GM23338 (cell line): ENCODE measurements around the gene TFAP2E. TPM values are rescaled to one million over a fixed set of nuclear protein-coding genes. Genes with fewer than 3 reads are reported as not detected.

Source experiments
- ATAC-seq: fragments of 200-7000 bp; cut with Tn5 transposase; 3 replicates; pipeline ENCODE4 v1.9.1; 2020
- DNase-seq: peaks from one replicate; pipeline ENCODE4 v3.0.0-alpha.2; 2015; ENCODE audit warnings: low spot score
- H2AFZ ChIP-seq: fragments of 200-600 bp; sonication (generic); 2 replicates; pipeline ENCODE4 v1.8.0; 2016; ENCODE audit warnings: antibody characterized with exemption, mild to moderate bottlenecking, moderate library complexity
- H3F3A ChIP-seq: fragments of 200-600 bp; sonication (generic); replicated peaks from 2 replicates; pipeline ENCODE4 v1.8.0; 2017; ENCODE audit warnings: antibody characterized with exemption, mixed run types, low read depth
- H3K27ac ChIP-seq: fragments of 200-600 bp; sonication (generic); 2 replicates; pipeline ENCODE4 v1.6.1; 2016; ENCODE audit warnings: low read depth
- H3K27me3 ChIP-seq: fragments of 200-600 bp; sonication (generic); 2 replicates; pipeline ENCODE4 v1.8.0; 2016; ENCODE audit warnings: mild to moderate bottlenecking, mixed run types, moderate library complexity; ENCODE audit not compliant: insufficient read depth
- H3K36me3 ChIP-seq: fragments of 200-600 bp; sonication (generic); 2 replicates; pipeline ENCODE4 v1.8.0; 2016; ENCODE audit warnings: mild to moderate bottlenecking; ENCODE audit not compliant: insufficient read depth
- H3K4me1 ChIP-seq: fragments of 200-600 bp; sonication (generic); 2 replicates; pipeline ENCODE4 v1.8.0; 2016; ENCODE audit warnings: mild to moderate bottlenecking, moderate library complexity; ENCODE audit not compliant: insufficient read depth
- H3K4me2 ChIP-seq: fragments of 200-600 bp; sonication (generic); 2 replicates; pipeline ENCODE4 v1.7.1; 2017; ENCODE audit warnings: mixed run types
- H3K4me3 ChIP-seq: fragments of 200-600 bp; sonication (generic); 2 replicates; pipeline ENCODE4 v1.6.1; 2016; ENCODE audit warnings: mixed run types
- H3K79me2 ChIP-seq: fragments of 200-600 bp; sonication (generic); replicated peaks from 2 replicates; pipeline ENCODE4 v1.8.0; 2017; ENCODE audit warnings: mild to moderate bottlenecking; ENCODE audit not compliant: insufficient read depth
- H3K9me2 ChIP-seq: fragments of 200-600 bp; sonication (generic); 2 replicates; pipeline ENCODE4 v1.8.0; 2017; ENCODE audit not compliant: insufficient read depth
- H4K20me1 ChIP-seq: fragments of 200-600 bp; sonication (generic); replicated peaks from 2 replicates; pipeline ENCODE4 v1.8.0; 2017; ENCODE audit warnings: mild to moderate bottlenecking; ENCODE audit not compliant: insufficient read depth
- H3K27ac Mint-ChIP-seq: 2 replicates; pipeline ENCODE4 v1.8.0; 2020; ENCODE audit warnings: inconsistent platforms, mild to moderate bottlenecking, moderate library complexity, mixed read lengths
- H3K27me3 Mint-ChIP-seq: 3 replicates; pipeline ENCODE4 v1.8.0; 2022; ENCODE audit warnings: low read depth, mild to moderate bottlenecking, moderate library complexity, mixed read lengths, inconsistent platforms; ENCODE audit not compliant: insufficient read depth, poor library complexity
- H3K36me3 Mint-ChIP-seq: 3 replicates; pipeline ENCODE4 v1.8.0; 2021; ENCODE audit warnings: low read depth, mild to moderate bottlenecking, inconsistent platforms, moderate library complexity, mixed read lengths
- H3K4me1 Mint-ChIP-seq: 3 replicates; pipeline ENCODE4 v1.8.0; 2020; ENCODE audit warnings: mild to moderate bottlenecking, inconsistent platforms, mixed read lengths
- H3K4me3 Mint-ChIP-seq: 3 replicates; pipeline ENCODE4 v1.8.0; 2021; ENCODE audit warnings: moderate library complexity, mild to moderate bottlenecking, inconsistent platforms, mixed read lengths
- H3K9me3 Mint-ChIP-seq: 3 replicates; pipeline ENCODE4 v1.8.0; 2020; ENCODE audit warnings: moderate library complexity, mild to moderate bottlenecking, inconsistent platforms, mixed read lengths
- CREB1 ChIP-seq: fragments of 250-450 bp; sonication (Bioruptor Pico); IDR thresholded peaks from 2 replicates; pipeline ENCODE4 v1.5.0; 2020; ENCODE audit warnings: low read depth, mild to moderate bottlenecking, moderate library complexity
- CTCF ChIP-seq, 2 experiments: fragments of 200-600 bp in 1 of 2; sonication (generic) in 1 of 2; conservative IDR thresholded peaks; 2 replicates each; pipeline versions ENCODE4 v1.5.1 to v1.6.1; 2016 to 2017; ENCODE audit warnings: antibody characterized with exemption in 2 of 2, low read depth in 2 of 2, mild to moderate bottlenecking in 2 of 2, moderate library complexity in 1 of 2
- EZH2 ChIP-seq: fragments of 200-600 bp; sonication (generic); IDR thresholded peaks from one replicate; pipeline ENCODE4 v1.8.0; 2017; ENCODE audit warnings: antibody characterized with exemption, mild to moderate bottlenecking, low read depth; ENCODE audit not compliant: unreplicated experiment
- EZH2phosphoT487 ChIP-seq: fragments of 200-600 bp; sonication (generic); IDR thresholded peaks from one replicate; pipeline ENCODE4 v1.8.1; 2018; ENCODE audit warnings: antibody characterized with exemption; ENCODE audit not compliant: unreplicated experiment
- JUNB ChIP-seq: IDR thresholded peaks from one replicate; pipeline ENCODE4 v1.6.1; 2016; ENCODE audit warnings: antibody characterized with exemption; ENCODE audit not compliant: unreplicated experiment
- NANOG ChIP-seq: IDR thresholded peaks from 2 replicates; pipeline ENCODE4 v1.6.1; 2016; ENCODE audit warnings: antibody characterized with exemption, borderline replicate concordance
- POLR2AphosphoS5 ChIP-seq: IDR thresholded peaks from 2 replicates; pipeline ENCODE4 v1.6.1; 2016; ENCODE audit warnings: antibody characterized with exemption, low read depth
- REST ChIP-seq: IDR thresholded peaks from one replicate; pipeline ENCODE4 v1.6.1; 2018; ENCODE audit warnings: antibody characterized with exemption; ENCODE audit not compliant: unreplicated experiment
- STAT1 ChIP-seq: IDR thresholded peaks from one replicate; pipeline ENCODE4 v1.6.1; 2016; ENCODE audit warnings: antibody characterized with exemption; ENCODE audit not compliant: unreplicated experiment
- ZNF114 ChIP-seq: fragments of 250-450 bp; sonication (Bioruptor Pico); IDR thresholded peaks from 2 replicates; pipeline ENCODE4 v1.5.0; 2020; ENCODE audit warnings: mild to moderate bottlenecking, moderate library complexity
- ZNF331 ChIP-seq: fragments of 250-450 bp; sonication (Bioruptor Pico); IDR thresholded peaks from 2 replicates; pipeline ENCODE4 v1.5.0; 2020; ENCODE audit warnings: low read depth, mild to moderate bottlenecking, moderate library complexity
- ZNF462 ChIP-seq: fragments of 250-450 bp; sonication (Bioruptor Pico); IDR thresholded peaks from 2 replicates; pipeline ENCODE4 v1.5.0; 2020; ENCODE audit warnings: mild to moderate bottlenecking, moderate library complexity
- polyA plus RNA-seq: library from polyadenylated mRNA; unstranded; fragments of >200 nt; fragmentation: Nextera tagmentation; extraction: Ambion mirVana; gene quantifications from 2 replicates; pipeline ENCODE4 v1.2.1, GENCODE V29; 2016
- total RNA-seq: library from RNA; depleted of rRNA; stranded (reverse); fragments of >200 nt; shearing (Covaris generic); gene quantifications from 2 replicates; pipeline ENCODE4 v1.2.3, GENCODE V29; 2014
- TF ChIP-seq, protein P1 (sequence below): IDR thresholded peaks from 2 replicates; pipeline ENCODE4 v1.6.1; 2016; ENCODE audit warnings: antibody characterized with exemption

TFAP2E gene
- total and polyA plus RNA-seq, 2 experiments from 2014 or later = 0.34 to 1.4 TPM

- no peak overlapping the region for H3K4me3 ChIP-seq
- H3K27ac ChIP-seq = no peak overlapping the region
- ATAC-seq (no peak), DNase-seq (no peak)
- H3K27ac Mint-ChIP-seq = no peak overlapping the region
- H3K4me2 ChIP-seq = no peak overlapping the region
- H4K20me1 ChIP-seq = peaks cover 49% of the 10 kb centered on the region
- H3F3A ChIP-seq = 0 out of 2 replicates have a peak, but pooled peaks cover 2% of the 10 kb centered on the region
- no peaks in the 10 kb centered on the region for H3K27me3 ChIP-seq
- H3K4me1 ChIP-seq = peaks cover 2% of the 10 kb centered on the region; the same call in 1 of the 2 replicates
- no peaks in the 10 kb centered on the region for H3K9me2 ChIP-seq
- no peaks in the 10 kb centered on the region; the same call in 2 of the 3 replicates for H3K4me1 Mint-ChIP-seq
- peaks cover 49% of the 10 kb centered on the region for H3K36me3 ChIP-seq
- TF ChIP-seq EZH2 = no peak
- TF ChIP-seq POLR2AphosphoS5 = no peak
- TF ChIP-seq JUNB = no peak
- TF ChIP-seq REST = no peak
- TF ChIP-seq ZNF462 (CRISPR knock-in tag) = no peak
- no peak for TF ChIP-seq CREB1 (CRISPR knock-in tag)
- TF ChIP-seq EZH2phosphoT487 = no peak
- TF ChIP-seq ZNF114 (CRISPR knock-in tag) = no peak
- no peak for TF ChIP-seq NANOG
- TF ChIP-seq STAT1 = no peak
- no peak for TF ChIP-seq ZNF331 (CRISPR knock-in tag)
- TF ChIP-seq, protein P1, sequence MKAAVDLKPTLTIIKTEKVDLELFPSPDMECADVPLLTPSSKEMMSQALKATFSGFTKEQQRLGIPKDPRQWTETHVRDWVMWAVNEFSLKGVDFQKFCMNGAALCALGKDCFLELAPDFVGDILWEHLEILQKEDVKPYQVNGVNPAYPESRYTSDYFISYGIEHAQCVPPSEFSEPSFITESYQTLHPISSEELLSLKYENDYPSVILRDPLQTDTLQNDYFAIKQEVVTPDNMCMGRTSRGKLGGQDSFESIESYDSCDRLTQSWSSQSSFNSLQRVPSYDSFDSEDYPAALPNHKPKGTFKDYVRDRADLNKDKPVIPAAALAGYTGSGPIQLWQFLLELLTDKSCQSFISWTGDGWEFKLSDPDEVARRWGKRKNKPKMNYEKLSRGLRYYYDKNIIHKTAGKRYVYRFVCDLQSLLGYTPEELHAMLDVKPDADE = no peak
- TF ChIP-seq CTCF (conservative IDR thresholded peaks at IDR 0.05; ENCODE audit: low read depth in 2 of 2) = no peak
- H3K4me3 Mint-ChIP-seq = no peak overlapping the region
- peaks cover 66% of the 10 kb centered on the region for H3K36me3 Mint-ChIP-seq
- peaks cover 1% of the 10 kb centered on the region for H3K27me3 Mint-ChIP-seq
- no peaks in the 10 kb centered on the region for H3K9me3 Mint-ChIP-seq
- peaks cover 65% of the 10 kb centered on the region for H3K79me2 ChIP-seq
- no peak overlapping the region for H2AFZ ChIP-seq
These were observed 55.9 kb downstream of the TFAP2E start for GRCh38 chr1:35629051-35629450.
